WI38 (cell line): ENCODE results near the gene WNT2.

Experiments
- H3K4me3 ChIP-seq: 2 replicates; pipeline ENCODE4 v1.5.1; 2011; ENCODE audit warnings: low read depth, mild to moderate bottlenecking, control low read depth, low read length
- TF ChIP-seq, protein P1 (sequence below): IDR thresholded peaks from 2 replicates; pipeline ENCODE4 v1.5.1; 2012; ENCODE audit warnings: low read depth, mild to moderate bottlenecking, control low read depth, low read length

Gene WNT2

DNA sequence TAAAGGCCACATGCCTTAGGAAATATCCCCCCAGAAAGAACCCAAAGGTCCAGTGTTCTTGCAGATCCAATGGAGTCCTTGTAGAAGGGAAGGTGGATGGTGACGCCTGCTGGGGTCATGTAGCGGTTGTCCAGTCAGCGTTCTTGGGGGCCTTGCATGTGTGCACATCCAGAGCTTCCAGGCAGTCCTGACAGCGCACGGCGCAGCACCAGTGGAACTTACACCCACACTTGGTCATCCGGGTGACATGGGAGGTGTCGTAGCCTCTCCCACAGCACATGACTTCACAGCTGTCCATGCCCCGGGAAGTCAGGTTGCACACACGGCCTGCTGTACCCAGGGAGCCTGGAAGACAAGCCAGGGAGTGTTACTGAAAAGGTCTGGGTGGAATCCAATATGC is 44.8 kb downstream of the WNT2 start:
- TF ChIP-seq, protein P1, sequence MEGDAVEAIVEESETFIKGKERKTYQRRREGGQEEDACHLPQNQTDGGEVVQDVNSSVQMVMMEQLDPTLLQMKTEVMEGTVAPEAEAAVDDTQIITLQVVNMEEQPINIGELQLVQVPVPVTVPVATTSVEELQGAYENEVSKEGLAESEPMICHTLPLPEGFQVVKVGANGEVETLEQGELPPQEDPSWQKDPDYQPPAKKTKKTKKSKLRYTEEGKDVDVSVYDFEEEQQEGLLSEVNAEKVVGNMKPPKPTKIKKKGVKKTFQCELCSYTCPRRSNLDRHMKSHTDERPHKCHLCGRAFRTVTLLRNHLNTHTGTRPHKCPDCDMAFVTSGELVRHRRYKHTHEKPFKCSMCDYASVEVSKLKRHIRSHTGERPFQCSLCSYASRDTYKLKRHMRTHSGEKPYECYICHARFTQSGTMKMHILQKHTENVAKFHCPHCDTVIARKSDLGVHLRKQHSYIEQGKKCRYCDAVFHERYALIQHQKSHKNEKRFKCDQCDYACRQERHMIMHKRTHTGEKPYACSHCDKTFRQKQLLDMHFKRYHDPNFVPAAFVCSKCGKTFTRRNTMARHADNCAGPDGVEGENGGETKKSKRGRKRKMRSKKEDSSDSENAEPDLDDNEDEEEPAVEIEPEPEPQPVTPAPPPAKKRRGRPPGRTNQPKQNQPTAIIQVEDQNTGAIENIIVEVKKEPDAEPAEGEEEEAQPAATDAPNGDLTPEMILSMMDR, result no peak
- H3K4me3 ChIP-seq, result no peak overlapping the region

DNA sequence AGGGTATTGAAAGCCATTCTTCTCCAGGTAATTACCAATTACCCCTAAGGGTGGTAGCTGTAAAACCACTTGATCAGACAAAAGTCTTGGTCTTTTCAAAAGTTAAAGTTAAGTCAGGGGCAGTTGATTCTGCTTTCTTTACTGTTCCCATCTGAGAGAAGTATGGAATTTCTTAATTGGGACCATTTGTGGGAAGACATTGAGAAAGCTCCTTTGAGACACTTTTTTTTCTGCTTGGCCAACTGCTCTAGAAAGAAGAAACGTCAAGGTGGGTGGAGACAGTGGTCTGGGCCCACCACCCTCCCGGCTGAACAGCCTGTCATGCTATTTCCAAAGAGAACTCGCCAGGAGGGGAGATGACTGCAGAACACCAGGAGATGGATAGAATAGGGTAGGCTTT is 45.3 kb downstream of the WNT2 start:
- TF ChIP-seq, protein P1, result no peak
- H3K4me3 ChIP-seq, result no peak overlapping the region

DNA sequence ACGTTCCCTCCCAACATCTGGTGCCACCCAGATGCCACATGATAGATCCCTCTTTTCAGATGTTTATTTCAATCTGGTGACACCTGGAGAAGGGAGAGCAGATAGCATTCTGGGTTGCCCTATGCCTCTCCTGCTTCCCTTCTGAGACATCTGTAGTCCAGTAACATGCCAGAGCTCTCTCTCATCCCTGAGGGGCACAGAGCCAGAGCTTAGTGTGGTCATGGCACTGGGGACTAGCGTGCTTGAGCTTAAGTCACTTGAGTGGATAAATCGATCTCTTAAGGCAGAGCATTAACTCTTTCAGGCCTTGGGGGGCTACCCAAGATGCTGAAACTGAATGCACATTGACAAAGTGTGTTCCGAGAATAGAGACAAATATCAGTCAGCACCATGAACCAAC is 47.9 kb downstream of the WNT2 start:
- no peak overlapping the region for H3K4me3 ChIP-seq
- TF ChIP-seq, protein P1, result no peak

DNA sequence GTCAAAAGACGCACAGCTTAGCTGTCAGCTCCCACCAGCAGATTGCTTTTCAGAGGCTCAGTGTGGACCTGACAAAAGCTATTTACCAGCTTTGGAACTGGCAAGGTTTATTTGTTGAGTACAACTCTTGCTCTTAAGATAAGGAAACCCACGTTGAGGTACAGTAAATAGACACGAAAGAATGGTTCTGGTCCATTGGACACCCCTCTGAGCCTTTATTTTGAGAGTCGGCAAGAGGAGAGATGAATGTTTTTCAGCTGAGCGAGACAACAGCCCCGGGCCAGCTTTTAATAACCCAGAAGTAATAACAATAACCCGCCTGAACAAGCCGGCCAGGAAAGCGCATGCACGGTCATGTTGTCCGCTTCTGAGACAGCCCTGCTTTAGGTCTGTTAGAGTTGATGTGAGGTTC is 49.0 kb downstream of the WNT2 start:
- H3K4me3 ChIP-seq, result no peak overlapping the region
- TF ChIP-seq, protein P1, result no peak

DNA sequence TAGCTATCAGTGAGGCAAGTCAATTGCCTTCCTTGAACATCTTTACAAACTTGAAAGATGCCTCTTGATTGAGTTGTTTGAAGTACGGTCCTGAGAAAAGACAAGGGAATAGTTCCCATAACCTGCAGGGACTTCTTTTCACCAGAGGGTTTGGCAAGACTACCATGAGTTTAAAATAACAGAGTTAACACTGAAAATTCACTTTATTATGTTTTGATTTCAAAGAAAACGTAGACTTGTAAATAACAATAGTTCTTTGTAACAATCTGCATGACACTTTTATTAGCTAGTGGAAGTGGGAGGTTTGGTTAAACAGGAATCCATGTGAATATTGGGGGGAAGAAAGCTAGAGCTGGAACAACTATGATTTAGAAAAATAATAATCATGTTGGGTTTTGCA is 49.5 kb downstream of the WNT2 start:
- TF ChIP-seq, protein P1, result no peak
- H3K4me3 ChIP-seq, result no peak overlapping the region

DNA sequence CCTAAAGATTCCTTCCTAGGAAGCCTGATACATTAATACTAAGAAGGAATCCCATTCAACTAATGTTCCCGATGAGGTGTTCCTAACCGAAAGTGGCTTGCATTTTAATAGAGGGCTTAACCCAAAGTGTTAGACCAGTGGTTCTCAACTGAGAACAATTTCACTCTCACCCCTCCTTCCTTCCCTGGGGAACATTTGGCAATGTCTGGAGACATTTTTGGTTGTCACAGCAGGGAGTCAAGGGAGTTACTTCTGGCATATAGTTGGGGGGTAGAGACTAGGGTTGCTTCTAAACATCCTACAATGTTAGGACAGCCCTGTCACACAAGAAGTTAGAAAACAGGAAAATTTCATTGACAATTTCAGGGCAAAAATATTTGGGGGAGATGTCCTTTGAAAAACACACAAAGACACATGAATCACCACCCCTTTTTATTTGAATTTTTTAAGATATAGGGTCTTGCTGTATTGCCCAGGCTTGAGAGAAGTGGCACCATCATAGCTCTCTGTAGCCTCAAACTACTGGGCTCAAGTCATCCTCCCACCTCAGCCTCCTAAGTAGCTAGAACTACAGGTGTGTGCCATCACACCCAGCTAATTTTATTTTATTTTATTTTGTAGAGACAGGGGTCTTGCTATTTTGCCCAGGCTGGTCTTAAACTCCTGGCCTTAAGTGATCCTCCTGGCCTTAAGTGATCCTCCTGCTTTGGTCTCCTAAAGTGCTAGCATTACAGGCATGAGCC is 50.7 kb downstream of the WNT2 start:
- TF ChIP-seq, protein P1, result no peak
- H3K4me3 ChIP-seq, result no peak overlapping the region

DNA sequence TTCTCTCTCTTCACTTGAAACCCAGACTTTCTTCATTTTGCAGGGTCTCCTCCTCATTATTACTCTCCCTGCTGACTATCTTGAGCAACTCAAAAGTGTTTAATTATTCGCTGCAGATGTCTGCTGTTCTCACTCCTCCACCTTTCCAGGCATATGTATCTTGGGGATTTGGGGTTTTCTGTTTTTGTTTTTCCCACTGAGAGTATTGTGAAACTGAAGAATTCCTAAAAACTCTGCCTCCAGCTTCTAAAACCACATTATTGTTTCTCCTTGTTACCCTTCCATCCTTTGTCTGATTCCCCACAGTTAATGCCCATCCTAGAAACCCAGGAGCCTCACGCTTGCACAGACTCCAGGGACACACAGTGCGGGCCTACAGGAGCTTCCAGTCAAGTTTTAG is 51.3 kb downstream of the WNT2 start:
- TF ChIP-seq, protein P1, result no peak
- no peak overlapping the region for H3K4me3 ChIP-seq
